Measurements from ENCODE around the gene HUS1B.

DNA sequence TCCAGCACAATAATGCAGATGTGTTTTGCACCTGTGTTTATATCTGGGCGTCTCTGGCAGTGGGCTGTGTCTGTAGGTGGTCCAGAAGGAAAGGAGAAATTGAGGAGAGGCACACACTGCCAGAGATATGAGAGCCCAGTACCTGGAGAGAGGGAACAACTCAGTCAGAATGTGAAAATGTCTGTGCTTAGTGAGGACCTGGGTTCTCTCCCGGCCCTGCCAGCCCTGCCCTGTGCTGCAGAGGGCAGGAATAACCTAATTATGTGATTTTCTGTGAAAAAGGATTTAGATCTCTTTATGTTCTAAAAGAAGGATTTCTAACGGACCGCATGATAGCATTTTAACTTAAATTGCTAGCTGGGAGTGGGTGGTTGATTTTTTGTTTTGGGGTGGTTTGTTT is 44.3 kb upstream of the HUS1B start:
- TF ChIP-seq, protein P1, sequence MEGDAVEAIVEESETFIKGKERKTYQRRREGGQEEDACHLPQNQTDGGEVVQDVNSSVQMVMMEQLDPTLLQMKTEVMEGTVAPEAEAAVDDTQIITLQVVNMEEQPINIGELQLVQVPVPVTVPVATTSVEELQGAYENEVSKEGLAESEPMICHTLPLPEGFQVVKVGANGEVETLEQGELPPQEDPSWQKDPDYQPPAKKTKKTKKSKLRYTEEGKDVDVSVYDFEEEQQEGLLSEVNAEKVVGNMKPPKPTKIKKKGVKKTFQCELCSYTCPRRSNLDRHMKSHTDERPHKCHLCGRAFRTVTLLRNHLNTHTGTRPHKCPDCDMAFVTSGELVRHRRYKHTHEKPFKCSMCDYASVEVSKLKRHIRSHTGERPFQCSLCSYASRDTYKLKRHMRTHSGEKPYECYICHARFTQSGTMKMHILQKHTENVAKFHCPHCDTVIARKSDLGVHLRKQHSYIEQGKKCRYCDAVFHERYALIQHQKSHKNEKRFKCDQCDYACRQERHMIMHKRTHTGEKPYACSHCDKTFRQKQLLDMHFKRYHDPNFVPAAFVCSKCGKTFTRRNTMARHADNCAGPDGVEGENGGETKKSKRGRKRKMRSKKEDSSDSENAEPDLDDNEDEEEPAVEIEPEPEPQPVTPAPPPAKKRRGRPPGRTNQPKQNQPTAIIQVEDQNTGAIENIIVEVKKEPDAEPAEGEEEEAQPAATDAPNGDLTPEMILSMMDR (conservative IDR thresholded peaks at IDR 0.05): no peak
- no peak for TF ChIP-seq ZFX (IDR thresholded peaks at IDR 0.05)
